SK-MEL-5 (cell line): ENCODE results near the gene CD46. TPM values are rescaled to one million over a fixed set of nuclear protein-coding genes. Genes with fewer than 3 reads are reported as not detected.
A peak's percentile ranks its signal among the peaks of the same experiment; 100 is the strongest.

ENCODE experiments used
- DNase-seq: peaks from one replicate; pipeline ENCODE4 v3.0.0-alpha.2; 2016; ENCODE audit warnings: low read depth, low spot score
- in situ Hi-C: cut with HindIII; loops from 2 replicates; pipeline ENCODE4 v1.10.0; 2016; ENCODE audit warnings: low sequenced_read_pairs, high pct_unique_total_duplicates, low pct_unique_long_range_greater_than_20kb
- total RNA-seq: library from RNA; depleted of rRNA; stranded (reverse); fragments of >200 nt; shearing (Covaris generic); gene quantifications from 2 replicates; pipeline ENCODE4 v1.2.3, GENCODE V29; 2014

Gene CD46
- total RNA-seq, 1 experiment from 2014 or later = 60.4 TPM

- DNase-seq = no peak
- in situ Hi-C loops = no loop called here
Observed at GRCh38 chr1:207807690-207808321, 56.0 kb downstream of the CD46 start.

GRCh38 chr1:207808322-207808705 lies 56.5 kb downstream of the CD46 start:
- DNase-seq = no peak
- in situ Hi-C loops = no loop called here

GRCh38 chr1:207808911-207809555 lies 57.2 kb downstream of the CD46 start:
- DNase-seq = no peak
- in situ Hi-C loops = no loop called here

- no peak for DNase-seq
- in situ Hi-C loops = no loop called here
Observed at GRCh38 chr1:207810173-207810572, 58.3 kb downstream of the CD46 start.

GRCh38 chr1:207810606-207811295 lies 58.9 kb downstream of the CD46 start:
- DNase-seq = no peak
- in situ Hi-C loops = no loop called here

GRCh38 chr1:207811319-207811718 lies 59.5 kb downstream of the CD46 start:
- no peak for DNase-seq
- in situ Hi-C loops = no loop called here

GRCh38 chr1:207811920-207812720 lies 60.3 kb downstream of the CD46 start:
- peak; percentile 87 for DNase-seq
- in situ Hi-C loops = no loop called here

GRCh38 chr1:207812778-207813511 lies 61.1 kb downstream of the CD46 start:
- in situ Hi-C loops = no loop called here
- DNase-seq = no peak

- DNase-seq = no peak
- in situ Hi-C loops = no loop called here
Observed at GRCh38 chr1:207813512-207813881, 61.6 kb downstream of the CD46 start.

- no peak for DNase-seq
- in situ Hi-C loops = no loop called here
Observed at GRCh38 chr1:207813946-207814345, 62.1 kb downstream of the CD46 start.

- in situ Hi-C loops = no loop called here
- DNase-seq = no peak
Observed at GRCh38 chr1:207814469-207814868, 62.6 kb downstream of the CD46 start.

GRCh38 chr1:207815466-207815865 lies 63.6 kb downstream of the CD46 start:
- in situ Hi-C loops = no loop called here
- no peak for DNase-seq

- no peak for DNase-seq
- in situ Hi-C loops = no loop called here
Observed at GRCh38 chr1:207815913-207816291, 64.0 kb downstream of the CD46 start.

- in situ Hi-C loops = no loop called here
Observed at GRCh38 chr1:207817166-207817565, 65.3 kb downstream of the CD46 start.

GRCh38 chr1:207817778-207818751 lies 66.2 kb downstream of the CD46 start:
- in situ Hi-C loops = no loop called here
- no peak for DNase-seq

More at GRCh38 chr1:207817166-207817565, 65.3 kb downstream of the CD46 start:
- no peak for DNase-seq

GRCh38 chr1:207818971-207819451 lies 67.2 kb downstream of the CD46 start:
- DNase-seq = no peak
- in situ Hi-C loops = no loop called here
